Stimulated activated naive CD8-positive, alpha-beta T cell treated with anti-CD3 and anti-CD28 coated beads, Interleukin-15, amount 100 ng/mL, for 72 hours (primary cell): ENCODE results near the gene DNMT3L.
A peak's percentile ranks its signal among the peaks of the same experiment; 100 is the strongest.

Source experiments
- ATAC-seq: fragments of 150-1000 bp; cut with Tn5 transposase; 2 replicates; pipeline ENCODE4 v1.10.0; 2021; ENCODE audit warnings: mild to moderate bottlenecking, moderate library complexity
- DNase-seq, 2 donors: peaks; one replicate each; pipeline ENCODE4 v3.0.0; 2021 to 2022
- H3K27ac Mint-ChIP-seq, 2 donors: one replicate each; pipeline ENCODE4 v1.8.0; 2022; ENCODE audit warnings: mild to moderate bottlenecking in 2 of 2, mixed read lengths in 2 of 2, moderate library complexity in 2 of 2
- H3K27me3 Mint-ChIP-seq: one replicate; pipeline ENCODE4 v1.8.0; 2022; ENCODE audit warnings: mixed read lengths
- H3K4me1 Mint-ChIP-seq: one replicate; pipeline ENCODE4 v1.8.0; 2022; ENCODE audit warnings: mild to moderate bottlenecking, mixed read lengths
- H3K4me3 Mint-ChIP-seq, 2 donors: one replicate each; pipeline ENCODE4 v1.8.0; 2022; ENCODE audit warnings: mild to moderate bottlenecking in 2 of 2, mixed read lengths in 2 of 2, moderate library complexity in 1 of 2
- H3K9me3 Mint-ChIP-seq, 2 donors: one replicate each; pipeline ENCODE4 v1.8.0; 2022; ENCODE audit warnings: mixed read lengths in 2 of 2

The DNMT3L gene

GRCh38 chr21:44298301-44298700 is 36.6 kb upstream of the DNMT3L start:
- Mint-ChIP-seq H3K27me3 (no peaks in the 10 kb centered on the region), H3K4me3 (peak overlapping the region; percentile 11 to 87), H3K9me3 (no peaks in the 10 kb centered on the region), H3K4me1 (peaks cover 75% of the 10 kb centered on the region), H3K27ac (no peak overlapping the region)
- ATAC-seq (no peak), DNase-seq (no peak)

DNA sequence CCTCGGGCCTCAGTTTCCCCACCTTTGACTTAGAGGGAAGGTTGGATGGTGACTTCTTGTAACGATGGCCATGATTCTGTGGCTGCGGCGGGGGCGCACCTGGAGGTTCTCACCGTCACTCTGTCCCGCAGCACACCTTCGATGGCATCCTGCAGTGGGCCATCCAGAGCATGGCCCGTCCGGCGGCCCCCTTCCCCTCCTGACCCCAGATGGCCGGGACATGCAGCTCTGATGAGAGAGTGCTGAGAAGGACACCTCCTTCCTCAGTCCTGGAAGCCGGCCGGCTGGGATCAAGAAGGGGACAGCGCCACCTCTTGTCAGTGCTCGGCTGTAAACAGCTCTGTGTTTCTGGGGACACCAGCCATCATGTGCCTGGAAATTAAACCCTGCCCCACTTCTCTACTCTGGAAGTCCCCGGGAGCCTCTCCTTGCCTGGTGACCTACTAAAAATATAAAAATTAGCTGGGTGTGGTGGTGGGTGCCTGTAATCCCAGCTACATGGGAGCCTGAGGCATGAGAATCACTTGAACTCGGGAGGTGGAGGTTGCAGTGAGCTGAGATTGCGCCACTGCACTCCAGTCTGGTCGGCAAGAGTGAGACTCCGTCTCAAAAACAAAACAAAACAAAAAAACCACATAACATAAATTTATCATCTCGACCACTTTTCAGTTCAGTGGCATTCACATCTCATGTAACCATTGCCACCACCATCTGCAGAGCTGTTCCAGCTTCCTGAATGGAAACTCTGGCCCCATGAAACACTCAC is 36.0 kb upstream of the DNMT3L start:
- Mint-ChIP-seq H3K27me3 (no peaks in the 10 kb centered on the region), H3K27ac (peak overlapping the region; percentile 33 to 71), H3K4me1 (peaks cover 74% of the 10 kb centered on the region), H3K4me3 (peak overlapping the region; percentile 41 to 87), H3K9me3 (no peaks in the 10 kb centered on the region)
- DNase-seq (peak; percentile 64 to 73), ATAC-seq (peak; percentile 45)

DNA sequence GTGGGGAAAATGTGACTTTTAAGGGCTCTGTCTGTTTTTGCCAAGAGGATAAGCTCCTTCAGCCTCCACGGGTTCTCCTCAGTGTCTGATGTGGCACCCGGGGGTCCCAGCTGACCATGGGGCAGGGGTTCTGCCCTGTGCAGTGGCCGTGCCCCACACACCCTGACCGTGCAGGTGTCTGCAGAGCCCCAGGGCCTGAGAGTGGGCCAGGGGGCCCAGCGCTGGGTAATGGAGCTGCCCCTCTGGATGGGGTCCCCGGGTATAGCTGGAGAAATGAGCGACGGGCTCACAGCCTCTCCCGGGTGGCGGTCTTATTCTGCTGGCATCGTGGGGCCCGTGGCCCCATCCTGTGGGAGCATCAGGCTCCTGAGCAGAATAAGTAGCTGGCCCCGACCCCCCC is 35.2 kb upstream of the DNMT3L start:
- H3K4me3 Mint-ChIP-seq, result no peak overlapping the region
- no peak overlapping the region for H3K27ac Mint-ChIP-seq
- no peak for DNase-seq
- no peaks in the 10 kb centered on the region for H3K9me3 Mint-ChIP-seq
- no peaks in the 10 kb centered on the region for H3K27me3 Mint-ChIP-seq
- ATAC-seq, result no peak
- peaks cover 74% of the 10 kb centered on the region for H3K4me1 Mint-ChIP-seq

DNA sequence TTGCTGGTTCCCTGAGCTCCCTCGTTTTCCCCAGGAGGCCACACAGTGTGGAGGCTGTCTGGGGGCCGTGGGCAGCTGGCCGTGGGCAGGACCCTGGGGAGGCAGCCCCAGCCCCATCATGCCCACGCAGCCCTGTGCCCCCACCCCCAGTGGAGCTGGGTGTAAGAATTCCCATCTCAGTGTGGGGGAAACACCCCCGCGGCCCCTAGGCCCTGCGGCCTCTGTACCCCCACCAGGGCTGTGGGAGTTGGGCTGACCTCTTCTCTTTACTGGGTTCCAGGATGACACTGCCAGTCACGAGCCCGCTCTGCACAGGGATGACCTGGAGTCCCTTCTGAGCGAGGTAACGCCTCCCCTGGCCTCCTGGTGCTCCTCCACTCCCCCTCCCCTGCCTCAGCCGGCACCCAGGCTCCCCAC is 34.4 kb upstream of the DNMT3L start:
- no peak overlapping the region for H3K4me3 Mint-ChIP-seq

DNA sequence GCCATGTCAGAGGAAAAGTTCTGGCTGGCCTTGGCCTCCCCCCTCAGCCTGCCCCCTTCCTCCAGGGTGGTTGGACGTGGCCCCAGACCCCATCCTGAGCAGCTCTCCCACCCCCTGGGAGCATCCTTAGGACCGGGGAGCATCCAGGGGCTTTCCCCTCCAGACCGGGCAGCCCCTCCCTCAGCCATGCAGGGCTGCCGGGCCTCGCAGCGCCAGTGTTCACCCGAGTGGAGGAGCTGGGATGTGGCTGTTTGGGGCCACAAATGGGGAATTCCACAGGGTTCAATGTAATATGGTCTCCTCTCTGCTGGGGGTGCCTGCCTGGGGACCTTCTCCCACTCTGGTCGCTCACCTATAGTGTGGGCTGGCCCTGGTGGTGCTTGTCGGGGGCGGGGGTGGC is 33.9 kb upstream of the DNMT3L start:
- no peak for DNase-seq
- ATAC-seq, result no peak
- H3K9me3 Mint-ChIP-seq, result no peaks in the 10 kb centered on the region
- H3K4me1 Mint-ChIP-seq, result peaks cover 66% of the 10 kb centered on the region
- no peak overlapping the region for H3K27ac Mint-ChIP-seq
- no peak overlapping the region for H3K4me3 Mint-ChIP-seq
- H3K27me3 Mint-ChIP-seq, result no peaks in the 10 kb centered on the region

More for the DNA sequence above, 34.4 kb upstream of the DNMT3L start:
- Mint-ChIP-seq H3K4me1 (peaks cover 70% of the 10 kb centered on the region), H3K9me3 (no peaks in the 10 kb centered on the region), H3K27me3 (no peaks in the 10 kb centered on the region), H3K27ac (no peak overlapping the region)
- no peak for DNase-seq
- ATAC-seq, result no peak

DNA sequence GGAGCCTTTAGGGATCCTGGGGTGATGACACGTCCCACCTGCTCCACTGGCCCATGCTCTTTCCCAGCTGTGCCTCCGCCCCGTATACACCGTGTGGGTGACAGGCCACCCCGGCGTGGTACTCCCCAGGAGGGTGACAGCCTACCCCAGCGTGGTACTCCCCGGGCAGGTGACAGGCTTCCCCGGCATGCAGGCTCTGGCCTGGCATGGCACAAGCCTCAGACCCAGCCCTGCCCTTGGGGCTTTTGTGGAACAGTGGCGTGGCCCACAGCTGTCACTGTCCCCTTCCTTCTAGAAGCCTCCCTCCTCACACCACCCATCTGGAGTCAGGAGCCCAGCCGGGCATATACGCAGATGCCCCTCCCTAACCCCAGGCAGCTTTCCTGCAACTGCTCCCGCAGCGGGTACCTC is 33.5 kb upstream of the DNMT3L start:
- Mint-ChIP-seq H3K27ac (no peak overlapping the region), H3K9me3 (no peaks in the 10 kb centered on the region), H3K4me1 (peaks cover 65% of the 10 kb centered on the region), H3K4me3 (no peak overlapping the region), H3K27me3 (no peaks in the 10 kb centered on the region)
- ATAC-seq (no peak), DNase-seq (no peak)

GRCh38 chr21:44294391-44295162 is 32.9 kb upstream of the DNMT3L start:
- Mint-ChIP-seq H3K4me1 (peaks cover 65% of the 10 kb centered on the region), H3K4me3 (no peak overlapping the region), H3K9me3 (no peaks in the 10 kb centered on the region), H3K27me3 (no peaks in the 10 kb centered on the region), H3K27ac (no peak overlapping the region)
- no peak for DNase-seq
- peak; percentile 7 for ATAC-seq

DNA sequence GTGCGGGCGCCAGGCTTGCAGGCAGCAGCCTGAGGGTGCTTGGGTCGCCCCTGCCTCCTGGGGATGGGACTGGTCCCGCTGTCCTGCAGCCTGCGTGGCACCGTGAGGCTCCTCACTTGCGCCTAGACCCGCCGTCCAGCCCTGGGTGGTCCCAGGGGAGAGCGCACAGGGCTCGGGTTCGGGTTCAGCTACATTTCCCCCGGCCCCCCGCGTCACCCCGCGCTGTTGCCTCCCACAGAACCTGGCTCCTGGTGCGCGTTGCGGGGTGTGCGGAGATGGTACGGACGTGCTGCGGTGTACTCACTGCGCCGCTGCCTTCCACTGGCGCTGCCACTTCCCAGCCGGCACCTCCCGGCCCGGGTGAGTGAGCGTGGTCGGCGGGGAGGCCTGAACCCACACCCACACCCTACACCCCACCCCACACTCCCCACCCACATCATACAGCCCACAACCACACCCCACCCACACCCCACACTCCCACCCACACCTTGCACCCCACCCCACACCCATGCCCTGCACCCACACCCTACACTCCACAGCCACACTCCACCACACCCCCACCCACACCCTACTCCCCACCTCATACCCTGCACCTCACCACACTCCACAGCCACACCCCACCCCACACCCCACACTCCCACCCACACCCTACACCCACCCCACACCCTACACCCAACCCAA is 32.0 kb upstream of the DNMT3L start:
- Mint-ChIP-seq H3K27ac (no peak overlapping the region), H3K9me3 (no peaks in the 10 kb centered on the region), H3K4me1 (peaks cover 57% of the 10 kb centered on the region), H3K27me3 (no peaks in the 10 kb centered on the region), H3K4me3 (no peak overlapping the region)
- DNase-seq, result no peak
- peak; percentile 47 for ATAC-seq

DNA sequence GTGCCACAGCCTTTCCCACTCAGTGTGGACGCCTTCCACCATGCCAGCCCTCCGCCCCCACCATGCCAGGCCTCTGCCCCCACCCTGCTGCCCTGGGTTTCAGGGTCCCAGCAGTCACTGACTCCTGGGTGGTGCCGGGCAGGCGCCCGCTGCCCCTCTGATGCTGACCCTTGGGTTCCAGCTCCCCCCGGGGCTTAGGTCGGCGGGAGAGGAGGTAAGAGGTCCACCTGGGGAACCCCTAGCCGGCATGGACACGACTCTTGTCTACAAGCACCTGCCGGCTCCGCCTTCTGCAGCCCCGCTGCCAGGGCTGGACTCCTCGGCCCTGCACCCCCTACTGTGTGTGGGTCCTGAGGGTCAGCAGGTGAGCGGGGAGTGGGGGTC is 31.1 kb upstream of the DNMT3L start:
- peaks cover 8% of the 10 kb centered on the region for H3K27me3 Mint-ChIP-seq
- H3K4me1 Mint-ChIP-seq, result peaks cover 48% of the 10 kb centered on the region
- DNase-seq, result no peak
- no peaks in the 10 kb centered on the region for H3K9me3 Mint-ChIP-seq
- no peak overlapping the region for H3K4me3 Mint-ChIP-seq
- H3K27ac Mint-ChIP-seq, result no peak overlapping the region
- no peak for ATAC-seq

DNA sequence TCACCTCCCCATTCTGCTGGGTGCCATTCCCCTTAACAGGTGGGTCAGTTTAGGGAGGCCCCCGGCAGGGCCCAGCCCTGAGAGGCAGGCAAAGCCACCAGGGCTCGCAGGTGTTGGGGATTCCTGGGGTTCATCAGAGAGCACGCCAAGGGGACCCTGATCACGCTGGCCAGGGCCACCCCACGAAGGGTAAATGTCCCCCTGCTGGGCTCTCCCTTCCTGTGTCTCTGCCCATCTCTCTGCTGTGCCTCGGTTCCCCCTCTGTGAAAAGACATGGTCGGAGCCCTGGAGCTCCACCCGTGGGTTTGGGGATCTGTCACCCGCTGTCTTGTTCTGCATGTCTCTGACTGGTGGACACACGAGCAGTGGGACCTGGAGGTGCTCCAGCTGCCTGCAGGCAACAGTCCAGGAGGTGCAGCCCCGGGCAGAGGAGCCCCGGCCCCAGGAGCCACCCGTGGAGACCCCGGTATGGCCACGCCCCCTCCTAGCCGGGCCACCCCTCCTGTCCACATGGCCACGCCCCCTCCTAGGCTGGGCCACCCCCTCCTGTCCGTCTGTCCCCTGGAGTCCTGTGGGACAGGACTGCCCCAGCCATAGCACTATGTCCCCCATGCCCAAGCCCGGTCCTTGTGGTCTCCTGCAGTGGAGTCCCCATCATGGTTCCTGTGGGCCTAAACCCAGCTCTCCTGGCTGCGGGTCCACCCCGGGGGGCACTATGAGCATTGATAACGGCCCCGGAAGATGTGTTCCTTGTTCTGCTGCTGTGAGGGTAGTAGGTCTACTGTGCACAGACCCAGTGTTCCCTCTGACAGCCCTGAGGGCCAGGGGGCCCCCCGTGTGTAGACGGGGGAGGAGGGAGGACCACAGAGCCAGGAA is 30.5 kb upstream of the DNMT3L start:
- Mint-ChIP-seq H3K9me3 (no peaks in the 10 kb centered on the region), H3K27ac (no peak overlapping the region), H3K27me3 (peaks cover 12% of the 10 kb centered on the region), H3K4me3 (no peak overlapping the region), H3K4me1 (peaks cover 42% of the 10 kb centered on the region)
- DNase-seq, result no peak
- ATAC-seq, result no peak

GRCh38 chr21:44291078-44291935 is 29.6 kb upstream of the DNMT3L start:
- no peak overlapping the region for H3K27ac Mint-ChIP-seq
- DNase-seq, result no peak
- H3K4me3 Mint-ChIP-seq, result no peak overlapping the region
- H3K4me1 Mint-ChIP-seq, result peaks cover 42% of the 10 kb centered on the region
- peaks cover 12% of the 10 kb centered on the region for H3K27me3 Mint-ChIP-seq
- no peak for ATAC-seq
- no peaks in the 10 kb centered on the region for H3K9me3 Mint-ChIP-seq

DNA sequence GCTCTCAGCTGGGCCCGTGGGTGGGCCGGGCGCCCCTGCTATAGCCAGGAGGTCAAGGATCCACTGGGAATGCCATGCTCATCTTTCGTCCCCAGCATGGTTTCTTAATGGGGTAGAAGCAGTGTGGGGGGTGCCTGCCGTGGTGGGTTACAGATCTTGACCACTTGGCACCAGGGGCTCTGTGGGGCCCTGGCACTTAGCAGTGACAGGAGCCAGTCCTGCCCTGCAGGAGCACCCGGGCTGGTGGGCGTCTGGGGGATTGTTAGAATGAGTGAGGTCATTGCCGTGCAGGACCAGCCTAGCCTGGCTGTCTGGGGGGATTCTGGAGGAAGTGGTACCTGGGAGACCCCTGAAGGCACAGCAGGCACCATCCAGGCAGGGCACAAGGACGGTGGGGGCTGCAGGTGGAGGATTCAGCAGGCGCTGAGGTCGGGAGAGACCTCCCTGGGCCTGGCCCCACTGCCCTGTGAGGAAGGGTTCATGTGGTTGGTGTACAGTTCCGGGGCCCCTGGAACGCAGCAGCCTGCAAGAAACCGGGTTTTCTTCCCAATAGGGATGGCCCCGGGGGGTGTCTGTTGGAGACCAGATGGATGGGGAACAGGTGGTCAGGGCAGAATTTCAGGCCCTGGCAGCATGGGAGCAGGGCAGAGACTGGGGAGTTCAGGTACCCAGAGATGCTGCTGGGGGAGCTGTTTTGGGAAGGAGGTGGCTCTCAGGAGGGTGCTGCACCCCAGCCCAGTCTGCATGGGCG is 28.8 kb upstream of the DNMT3L start:
- Mint-ChIP-seq H3K4me3 (no peak overlapping the region), H3K27me3 (peaks cover 12% of the 10 kb centered on the region), H3K9me3 (no peaks in the 10 kb centered on the region), H3K27ac (no peak overlapping the region), H3K4me1 (peaks cover 34% of the 10 kb centered on the region)
- DNase-seq (no peak), ATAC-seq (no peak)

- H3K4me3 Mint-ChIP-seq, result no peak overlapping the region
- ATAC-seq (no peak), DNase-seq (no peak)
- H3K27me3 Mint-ChIP-seq, result peaks cover 12% of the 10 kb centered on the region
- H3K9me3 Mint-ChIP-seq, result no peaks in the 10 kb centered on the region
- H3K4me1 Mint-ChIP-seq, result peaks cover 24% of the 10 kb centered on the region
- no peak overlapping the region for H3K27ac Mint-ChIP-seq
Measured at GRCh38 chr21:44289381-44290010, 27.8 kb upstream of the DNMT3L start.
